Stimulated activated CD4-positive, alpha-beta T cell treated with anti-CD3 and anti-CD28 coated beads, Interleukin-1b, Interleukin-23, amount 100 ng/mL, for 4 hours (primary cell): ENCODE data around the gene LGALS9.
"Not testable (repeated sequence)": the region's sequence is repeated elsewhere in the genome, so short reads cannot be mapped to it uniquely, and the experiment has no call there.

Experiments
- DNase-seq, 2 donors: peaks; one replicate each; pipeline ENCODE4 v3.0.0-alpha.2; 2020; ENCODE audit warnings: low read depth in 2 of 2

LGALS9 gene

DNA sequence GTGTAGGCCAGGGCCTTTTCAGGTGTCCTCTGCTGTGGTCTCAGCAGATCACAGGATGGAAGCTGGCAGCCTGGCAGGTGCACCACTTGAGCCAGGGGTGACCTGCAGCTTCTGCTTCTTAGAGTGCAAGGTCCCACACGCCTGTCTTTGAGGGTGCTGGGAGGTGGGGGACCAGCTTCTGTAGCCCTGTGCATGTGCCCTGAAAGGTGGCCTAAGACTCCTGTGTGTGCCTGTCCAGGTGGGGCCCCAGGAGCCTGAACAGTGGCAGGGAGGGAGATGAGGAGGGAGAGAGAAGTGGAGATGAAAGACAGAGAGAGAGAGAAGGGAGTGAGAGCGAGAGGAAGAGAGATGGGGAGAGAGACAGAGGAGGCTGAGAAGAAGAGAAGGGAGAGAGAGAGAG is 46.2 kb downstream of the LGALS9 start:
- DNase-seq = no peak

DNA sequence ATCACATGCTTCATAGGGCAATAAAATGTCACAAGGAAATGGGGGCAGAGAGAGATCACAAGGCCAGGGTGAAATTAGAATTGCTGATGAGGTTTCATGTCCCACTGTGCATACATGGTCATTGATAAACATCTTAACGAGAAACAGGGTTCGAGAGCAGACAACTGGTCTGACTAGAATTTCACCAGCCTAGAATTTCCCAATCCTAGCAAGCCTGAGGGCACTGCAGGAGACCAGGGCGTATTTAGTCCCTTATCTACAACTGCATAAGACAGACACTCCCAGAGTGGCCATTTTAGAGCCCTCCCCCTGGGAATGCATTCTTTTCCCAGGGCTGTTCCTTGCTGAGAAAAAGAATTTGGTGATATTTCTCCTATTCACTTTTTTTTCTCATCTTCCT is 55.3 kb downstream of the LGALS9 start:
- DNase-seq = not testable (repeated sequence)

DNA sequence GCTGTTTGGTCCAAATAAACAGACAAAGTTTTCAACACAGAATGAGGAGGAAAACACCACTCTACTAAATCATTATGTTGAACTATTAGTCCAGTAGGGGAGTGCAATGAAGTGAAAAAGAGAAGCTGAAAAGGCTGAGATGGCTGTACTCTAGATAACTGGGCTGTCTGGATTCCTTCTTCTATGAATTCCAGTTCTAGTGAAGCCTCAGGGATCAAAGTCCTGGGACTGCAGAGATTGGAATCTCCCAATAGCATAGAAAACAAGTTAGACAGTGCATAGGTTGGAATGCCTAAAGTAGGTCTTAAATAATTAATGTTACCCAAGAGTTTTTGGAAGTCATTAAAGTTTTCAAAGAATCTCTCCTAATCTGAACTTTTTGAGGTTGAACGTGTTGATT is 59.9 kb downstream of the LGALS9 start:
- no peak for DNase-seq

DNA sequence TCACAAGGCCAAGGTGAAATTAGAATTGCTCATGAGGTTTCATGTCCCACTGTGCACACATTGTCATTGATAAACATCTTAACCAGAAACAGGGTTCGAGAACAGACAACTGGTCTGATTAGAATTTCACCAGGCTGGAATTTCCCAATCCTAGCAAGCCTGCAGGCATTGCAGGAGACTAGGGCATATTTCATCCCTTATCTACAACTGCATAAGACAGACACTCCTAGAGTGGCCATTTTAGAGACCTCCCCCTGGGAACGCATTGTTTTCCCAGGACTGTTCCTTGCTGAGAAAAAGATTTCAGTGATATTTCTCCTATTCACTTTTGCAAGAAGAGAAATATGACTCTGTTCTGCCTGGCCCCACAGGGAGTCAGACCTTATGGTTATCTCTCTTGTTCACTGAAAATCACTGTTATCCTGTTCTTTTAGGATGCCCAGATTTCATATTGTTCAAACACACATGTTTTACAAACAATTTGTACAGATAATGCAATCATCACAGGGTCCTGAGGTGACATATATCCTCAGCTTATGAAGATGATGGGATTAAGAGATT is 64.3 kb downstream of the LGALS9 start:
- DNase-seq = not testable (repeated sequence)
